HG03159 (cell line): ENCODE data around the gene EPHB6.

Experiments
- ATAC-seq: cut with Tn5 transposase; IDR thresholded peaks from one replicate; pipeline ENCODE4 v1.9.1; 2021; ENCODE audit warnings: mild to moderate bottlenecking, moderate library complexity; ENCODE audit not compliant: unreplicated experiment

The EPHB6 gene

DNA sequence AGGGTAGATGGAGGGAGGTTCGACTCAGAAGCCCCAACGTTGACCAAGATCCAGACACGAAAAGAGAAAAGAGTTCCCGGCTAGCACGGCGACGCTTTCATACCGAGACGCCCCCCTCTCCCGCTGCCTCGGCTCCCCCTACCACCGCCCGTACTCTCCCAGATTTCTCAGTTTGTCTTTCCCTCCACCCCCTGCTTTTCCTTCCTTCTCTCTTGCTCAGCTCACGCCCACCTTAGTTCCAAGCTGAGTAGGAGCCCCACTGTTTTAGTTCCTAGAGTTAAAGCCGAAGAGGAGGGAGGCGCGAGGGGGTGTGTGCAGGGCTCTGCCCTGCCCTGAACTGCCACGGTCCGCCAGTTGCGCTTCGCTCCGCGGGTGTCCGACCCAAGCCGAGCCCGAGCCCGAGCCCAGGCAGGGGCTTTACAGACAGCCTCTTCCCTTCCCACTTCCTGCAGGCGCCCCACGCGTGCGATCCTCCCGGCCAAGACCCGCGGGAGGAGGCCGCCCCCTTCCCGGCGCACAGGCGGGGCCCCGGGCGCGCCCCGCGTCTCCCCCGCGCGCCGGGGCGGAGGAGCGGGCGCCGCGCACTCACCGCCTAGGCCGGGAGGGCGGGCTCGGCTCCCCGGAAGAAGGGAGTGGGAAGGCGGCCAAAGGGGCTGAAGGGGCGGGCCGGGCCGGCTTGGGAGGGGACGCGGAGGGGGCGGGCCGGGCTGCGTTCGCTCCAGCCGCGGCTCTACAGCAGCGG, at the start of gene EPHB6:
TSS of gene EPHB6 (plus strand) at position 705 of the 742 bp plus-strand sequence. CDS start 8,152 bp downstream, outside the sequence.
- peak; percentile 54 for ATAC-seq

DNA sequence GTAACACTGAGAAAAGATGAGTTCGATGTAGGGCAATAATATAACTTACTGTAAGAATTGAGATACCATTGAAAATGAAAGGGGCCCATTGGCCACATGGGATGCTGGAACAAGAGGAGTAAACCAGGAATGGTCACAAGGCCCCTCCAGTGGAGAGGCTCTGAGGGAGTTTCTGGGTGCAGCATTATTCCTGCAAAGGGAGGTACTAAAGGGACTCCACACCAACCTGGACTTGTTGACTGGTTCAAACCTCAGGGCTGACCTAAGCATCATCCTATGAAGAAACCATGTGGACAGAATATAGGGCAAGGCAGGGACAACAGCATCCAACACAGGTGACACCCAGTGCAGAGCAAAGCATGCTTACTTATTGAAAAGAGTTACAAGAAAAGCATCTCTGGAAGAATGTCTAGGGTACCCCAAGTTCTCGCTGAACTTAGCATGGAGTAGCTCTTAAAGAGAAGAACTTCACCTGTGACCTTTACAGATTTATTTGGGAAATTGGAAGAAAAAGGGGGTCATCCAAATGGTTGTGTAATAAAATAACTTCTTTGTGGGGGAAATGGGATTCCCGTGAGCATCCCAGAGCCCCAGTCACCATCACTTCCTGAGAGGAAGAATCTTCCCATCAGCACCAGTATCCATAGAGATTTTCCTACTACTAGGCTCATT, 49.4 kb upstream of the EPHB6 start:
- no peak for ATAC-seq

- no peak for ATAC-seq
These were observed 48.9 kb upstream of the EPHB6 start for GRCh38 chr7:142806022-142806356.

- ATAC-seq: no peak
These were observed 47.9 kb upstream of the EPHB6 start for GRCh38 chr7:142806957-142807356.

- ATAC-seq: no peak
These were observed 46.9 kb upstream of the EPHB6 start for GRCh38 chr7:142807855-142808460.

- peak; percentile 32 for ATAC-seq
These were observed 46.4 kb upstream of the EPHB6 start for GRCh38 chr7:142808461-142808801.

GRCh38 chr7:142808802-142809583, 45.9 kb upstream of the EPHB6 start:
- ATAC-seq: peak; percentile 93

DNA sequence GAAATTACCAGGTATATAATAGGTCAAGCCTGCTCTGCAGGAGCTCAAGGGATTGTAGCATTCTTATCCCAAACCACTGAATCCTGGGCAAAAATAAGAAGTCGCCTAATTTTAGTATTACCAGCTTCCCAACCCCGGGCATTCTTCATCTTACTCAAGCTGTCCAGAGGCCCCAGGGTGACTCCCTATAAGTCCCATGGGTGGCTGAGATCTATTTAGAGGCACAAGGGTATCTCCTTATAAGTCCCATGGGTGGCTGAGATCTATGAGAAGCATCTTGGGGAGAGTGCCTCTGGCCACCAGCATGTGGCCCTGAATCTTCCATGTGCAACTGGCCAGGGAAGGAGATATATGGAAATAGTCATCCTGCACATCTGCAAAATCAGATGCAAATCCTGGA, 45.2 kb upstream of the EPHB6 start:
- no peak for ATAC-seq

DNA sequence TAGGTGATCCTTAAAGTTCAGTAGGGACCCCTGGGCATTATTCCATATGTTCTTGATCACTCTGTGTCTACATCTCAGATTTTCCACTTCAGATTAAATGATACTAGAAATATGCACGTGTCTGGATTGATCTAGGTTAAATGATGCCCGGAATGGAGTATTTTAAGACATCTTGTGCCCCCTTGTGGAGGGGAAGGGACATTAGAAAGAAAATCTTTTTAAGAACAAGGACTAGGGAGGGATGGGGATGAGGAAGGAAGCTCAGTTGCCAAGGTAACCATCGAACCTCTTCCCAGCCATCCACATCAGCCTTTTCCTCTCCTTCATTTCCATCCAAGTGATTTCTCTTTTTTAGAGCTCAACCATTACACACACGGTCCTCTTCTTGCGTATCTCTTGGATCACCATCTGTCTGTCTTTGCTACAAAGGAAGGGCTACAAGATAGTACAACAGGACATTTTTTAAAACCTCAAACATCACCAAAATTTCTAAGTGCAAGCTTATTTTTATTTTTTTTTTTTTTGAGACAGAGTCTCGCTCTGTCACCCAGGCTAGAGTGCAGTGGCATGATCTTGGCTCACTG, 43.6 kb upstream of the EPHB6 start:
- ATAC-seq: no peak

- no peak for ATAC-seq
These were observed 42.2 kb upstream of the EPHB6 start for GRCh38 chr7:142812437-142813215.

DNA sequence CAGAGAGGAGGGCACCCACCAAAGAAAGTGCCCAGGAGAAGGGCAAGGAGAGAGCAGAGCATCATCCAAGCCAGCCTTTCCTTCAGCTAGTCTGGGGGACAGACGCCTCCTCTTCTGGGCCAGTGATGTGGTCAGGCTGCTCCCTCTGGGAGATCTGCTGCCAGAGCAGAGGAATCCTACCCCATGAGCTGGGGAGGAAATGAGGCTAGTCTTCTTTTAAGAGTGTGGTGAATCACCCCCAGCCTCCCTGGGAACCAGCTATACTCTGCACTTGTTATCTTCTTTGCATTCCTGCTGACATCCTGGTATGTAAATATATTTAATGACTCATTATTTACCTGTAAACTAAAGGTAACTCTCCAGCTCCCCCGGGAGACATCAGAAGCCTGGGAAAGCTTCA, 41.6 kb upstream of the EPHB6 start:
- no peak for ATAC-seq

- no peak for ATAC-seq
These were observed 41.2 kb upstream of the EPHB6 start for GRCh38 chr7:142813699-142814098.

GRCh38 chr7:142814451-142814850, 40.4 kb upstream of the EPHB6 start:
- no peak for ATAC-seq

GRCh38 chr7:142815134-142815533, 39.7 kb upstream of the EPHB6 start:
- ATAC-seq: no peak

DNA sequence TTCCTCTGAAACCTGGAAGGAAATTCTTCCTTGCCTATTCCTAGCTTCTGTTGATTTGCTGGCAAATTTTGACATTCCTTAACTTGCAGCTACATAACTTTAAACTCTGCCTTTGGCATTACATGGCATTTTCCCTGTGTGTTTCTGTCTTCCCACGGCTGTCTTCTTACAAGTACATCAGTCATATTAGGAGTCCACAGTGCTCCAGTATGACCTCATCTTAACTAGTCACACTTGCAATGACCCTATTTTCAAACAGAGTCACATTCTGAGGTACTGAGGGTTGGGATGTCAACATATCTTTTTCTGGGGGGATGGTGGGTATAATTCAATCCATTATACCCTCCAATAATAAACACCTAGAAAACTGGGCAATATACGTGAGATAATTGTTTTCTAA, 37.4 kb upstream of the EPHB6 start:
- ATAC-seq: no peak

GRCh38 chr7:142819530-142819929, 35.3 kb upstream of the EPHB6 start:
- ATAC-seq: no peak

DNA sequence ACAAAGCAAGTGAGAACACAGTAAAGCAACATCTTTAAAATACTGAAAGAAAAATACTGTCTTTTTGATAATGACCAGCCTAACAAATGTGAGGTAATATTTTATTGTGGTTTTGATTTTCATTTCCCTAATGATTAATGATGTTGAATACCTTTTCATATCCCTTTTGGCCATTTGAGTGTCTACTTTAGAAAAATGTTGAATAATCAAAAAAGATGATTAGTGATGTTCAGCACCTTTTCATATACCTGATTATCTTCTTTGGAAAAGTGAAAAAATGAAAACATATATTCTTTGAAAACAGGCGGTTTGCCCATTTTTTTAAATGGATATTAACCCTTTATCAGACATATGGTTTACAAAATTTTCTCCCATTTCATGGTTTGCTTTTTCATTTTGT, 32.2 kb upstream of the EPHB6 start:
- ATAC-seq: no peak

DNA sequence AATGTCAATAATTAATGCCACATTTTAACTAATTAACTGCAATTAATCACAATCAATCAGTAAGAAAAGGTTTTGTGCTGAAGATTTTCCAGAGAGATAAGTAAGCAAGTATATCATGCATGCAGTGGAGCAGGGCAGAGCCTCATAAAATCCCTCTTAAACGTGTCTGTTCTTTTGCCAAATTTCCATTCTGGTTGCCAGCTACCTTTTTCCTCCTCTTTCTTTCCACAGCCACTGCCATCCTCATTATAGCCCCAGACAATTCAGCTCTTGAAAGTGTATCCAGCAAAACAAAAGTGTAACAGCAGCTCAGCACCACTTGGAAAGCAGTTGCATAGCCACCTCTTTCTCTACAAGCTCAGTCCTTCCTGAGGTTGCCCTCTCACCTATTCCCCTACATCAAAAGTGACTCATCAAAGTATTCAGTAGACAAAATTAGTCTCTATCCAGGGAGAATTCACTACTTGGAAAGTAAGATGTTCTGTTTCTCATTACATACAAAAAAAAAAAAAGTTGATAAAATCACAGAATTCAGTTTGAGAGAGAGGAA, 26.9 kb upstream of the EPHB6 start:
- ATAC-seq: no peak

- no peak for ATAC-seq
These were observed 22.5 kb upstream of the EPHB6 start for GRCh38 chr7:142832417-142832816.
